AG09319 (cell line): ENCODE results near the gene POR.
"Not testable (repeated sequence)": the region's sequence is repeated elsewhere in the genome, so short reads cannot be mapped to it uniquely, and the experiment has no call there.

ENCODE experiments used
- DNase-seq: peaks from one replicate; pipeline ENCODE4 v3.0.0-alpha.2; 2010; ENCODE audit warnings: low read depth; ENCODE audit errors: extremely low read depth
- TF ChIP-seq, protein P1 (sequence below): IDR thresholded peaks from 2 replicates; pipeline ENCODE4 v1.5.1; 2011; ENCODE audit warnings: low read depth, mild to moderate bottlenecking, inconsistent platforms, low read length, moderate library complexity

POR gene

DNA sequence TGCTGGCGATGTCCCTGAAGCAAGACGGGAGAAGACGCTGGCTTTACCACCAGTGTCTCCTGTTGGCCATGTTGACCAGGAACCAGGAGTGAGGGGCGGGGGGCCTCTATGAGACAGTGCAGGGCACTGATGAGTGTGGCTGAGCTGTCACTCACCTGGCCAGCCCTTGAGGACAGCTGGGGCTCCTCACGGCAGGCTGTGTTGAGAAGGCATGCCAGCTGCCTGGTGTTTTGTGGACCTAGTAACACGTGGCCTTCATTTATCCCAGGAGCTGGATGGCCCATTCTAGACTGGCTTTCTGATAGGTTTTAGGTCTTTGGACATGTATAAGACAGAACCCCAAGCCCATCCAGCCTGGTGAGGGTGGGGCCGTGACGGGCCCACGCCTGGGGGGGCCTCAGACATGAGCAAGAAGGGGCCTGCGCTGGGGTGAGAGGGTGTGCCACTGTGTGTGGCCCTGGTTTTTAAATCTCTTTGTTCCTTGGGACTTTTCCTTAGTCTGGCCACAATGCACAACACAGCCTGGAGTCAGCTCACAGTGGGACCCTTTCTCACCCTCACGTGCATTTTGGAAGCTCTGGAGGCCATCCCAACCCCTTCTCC lies 25.6 kb upstream of the POR start:
- TF ChIP-seq, protein P1, sequence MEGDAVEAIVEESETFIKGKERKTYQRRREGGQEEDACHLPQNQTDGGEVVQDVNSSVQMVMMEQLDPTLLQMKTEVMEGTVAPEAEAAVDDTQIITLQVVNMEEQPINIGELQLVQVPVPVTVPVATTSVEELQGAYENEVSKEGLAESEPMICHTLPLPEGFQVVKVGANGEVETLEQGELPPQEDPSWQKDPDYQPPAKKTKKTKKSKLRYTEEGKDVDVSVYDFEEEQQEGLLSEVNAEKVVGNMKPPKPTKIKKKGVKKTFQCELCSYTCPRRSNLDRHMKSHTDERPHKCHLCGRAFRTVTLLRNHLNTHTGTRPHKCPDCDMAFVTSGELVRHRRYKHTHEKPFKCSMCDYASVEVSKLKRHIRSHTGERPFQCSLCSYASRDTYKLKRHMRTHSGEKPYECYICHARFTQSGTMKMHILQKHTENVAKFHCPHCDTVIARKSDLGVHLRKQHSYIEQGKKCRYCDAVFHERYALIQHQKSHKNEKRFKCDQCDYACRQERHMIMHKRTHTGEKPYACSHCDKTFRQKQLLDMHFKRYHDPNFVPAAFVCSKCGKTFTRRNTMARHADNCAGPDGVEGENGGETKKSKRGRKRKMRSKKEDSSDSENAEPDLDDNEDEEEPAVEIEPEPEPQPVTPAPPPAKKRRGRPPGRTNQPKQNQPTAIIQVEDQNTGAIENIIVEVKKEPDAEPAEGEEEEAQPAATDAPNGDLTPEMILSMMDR: no peak
- DNase-seq: no peak

DNA sequence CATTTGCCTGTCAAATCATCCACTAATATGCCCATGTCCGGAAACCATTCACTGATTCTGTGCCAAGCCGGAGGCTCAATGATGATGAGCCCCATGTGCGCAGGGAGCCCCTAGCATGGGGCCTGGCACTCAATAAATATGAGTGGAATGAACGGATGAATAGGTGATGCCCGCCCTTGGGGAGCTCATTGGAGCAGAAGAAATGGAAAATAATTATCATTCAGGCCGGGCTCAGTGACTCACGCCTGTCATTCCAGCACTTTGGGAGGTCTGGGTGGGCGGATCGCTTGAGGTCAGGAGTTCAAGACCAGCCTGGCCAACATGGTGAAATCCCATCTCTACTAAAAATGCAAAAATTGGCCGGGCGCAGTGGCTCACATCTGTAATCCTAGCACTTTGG lies 25.1 kb upstream of the POR start:
- DNase-seq: no peak
- TF ChIP-seq, protein P1: no peak

DNA sequence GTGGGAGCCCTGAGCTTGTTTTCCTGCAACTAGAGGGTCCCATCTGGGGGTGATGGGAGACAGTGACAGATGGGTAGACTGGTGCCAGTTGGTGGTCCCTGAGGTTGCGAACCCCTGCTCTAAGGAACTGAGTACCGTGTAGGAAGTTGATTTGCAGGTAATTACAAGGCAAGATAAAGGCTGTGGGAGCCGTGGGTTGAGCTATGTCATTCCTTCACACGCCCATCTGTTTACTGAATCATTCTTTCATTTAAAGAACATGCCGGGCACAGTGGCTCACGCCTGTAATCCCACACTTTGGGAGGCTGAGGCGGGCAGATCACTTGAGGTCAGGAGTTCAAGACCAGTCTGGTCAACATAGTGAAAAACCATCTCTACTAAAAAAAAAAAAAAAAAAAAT lies 23.7 kb upstream of the POR start:
- DNase-seq: not testable (repeated sequence)

DNA sequence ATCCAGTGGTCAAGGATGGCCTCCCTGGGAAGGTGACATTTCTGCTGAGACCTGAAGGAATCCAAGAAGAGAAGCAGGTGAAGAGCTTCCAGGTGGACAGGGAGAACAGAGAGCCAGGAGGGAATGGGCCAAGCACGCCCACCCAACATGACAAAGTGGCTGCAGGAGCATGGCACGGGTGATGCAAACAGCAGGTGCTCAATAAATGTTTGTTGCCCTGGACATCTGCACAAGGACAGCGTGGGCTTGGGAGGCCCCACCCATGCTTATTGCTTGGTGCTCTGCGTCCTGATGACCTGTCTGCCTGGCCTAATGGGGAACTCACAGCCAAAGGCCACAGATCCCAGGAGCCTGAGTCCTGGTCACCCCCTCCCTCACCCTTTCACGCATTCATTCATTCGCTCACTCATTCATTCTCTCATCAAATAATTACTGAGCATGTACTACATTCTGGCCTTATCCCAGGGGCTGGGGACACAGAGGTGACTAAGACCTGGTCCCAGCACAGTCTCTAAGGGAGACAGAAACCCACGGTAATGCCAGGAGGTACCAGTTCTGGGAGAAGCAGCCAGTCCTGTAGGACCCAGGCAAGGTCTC lies 23.0 kb upstream of the POR start:
- TF ChIP-seq, protein P1: no peak

DNA sequence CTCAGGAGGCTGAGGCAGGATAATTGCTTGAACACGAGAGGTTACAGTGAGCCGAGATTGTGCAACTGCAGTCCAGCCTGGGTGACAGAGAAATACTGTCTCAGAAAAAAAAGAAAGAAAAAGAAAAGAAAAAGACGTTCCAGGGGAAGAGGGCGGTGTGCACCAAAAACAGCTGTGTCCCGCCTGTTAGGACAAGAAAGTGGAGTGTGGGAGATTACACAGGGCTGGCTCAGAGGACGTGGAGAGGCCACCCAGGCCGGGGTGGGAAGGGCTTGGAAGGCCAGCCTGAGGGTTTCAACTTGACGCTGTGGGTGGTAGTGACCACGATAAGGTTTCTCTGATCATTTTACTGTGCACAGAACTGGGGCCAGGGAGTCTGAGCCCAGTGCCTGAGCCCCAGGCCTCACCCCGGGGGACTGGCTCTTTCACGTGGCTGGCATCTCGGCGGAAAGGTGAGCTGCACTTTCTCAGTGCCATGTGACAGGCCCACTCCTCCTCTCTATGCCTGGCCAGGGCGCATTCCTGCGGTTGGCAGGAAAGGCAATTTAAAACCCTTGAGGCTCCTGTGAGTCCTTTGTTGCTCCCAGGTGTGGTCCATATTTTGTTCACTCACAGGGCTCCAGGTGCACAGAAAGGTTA lies 22.2 kb upstream of the POR start:
- DNase-seq: no peak
- TF ChIP-seq, protein P1: no peak

More for the DNA sequence above, 23.0 kb upstream of the POR start:
- DNase-seq: no peak

DNA sequence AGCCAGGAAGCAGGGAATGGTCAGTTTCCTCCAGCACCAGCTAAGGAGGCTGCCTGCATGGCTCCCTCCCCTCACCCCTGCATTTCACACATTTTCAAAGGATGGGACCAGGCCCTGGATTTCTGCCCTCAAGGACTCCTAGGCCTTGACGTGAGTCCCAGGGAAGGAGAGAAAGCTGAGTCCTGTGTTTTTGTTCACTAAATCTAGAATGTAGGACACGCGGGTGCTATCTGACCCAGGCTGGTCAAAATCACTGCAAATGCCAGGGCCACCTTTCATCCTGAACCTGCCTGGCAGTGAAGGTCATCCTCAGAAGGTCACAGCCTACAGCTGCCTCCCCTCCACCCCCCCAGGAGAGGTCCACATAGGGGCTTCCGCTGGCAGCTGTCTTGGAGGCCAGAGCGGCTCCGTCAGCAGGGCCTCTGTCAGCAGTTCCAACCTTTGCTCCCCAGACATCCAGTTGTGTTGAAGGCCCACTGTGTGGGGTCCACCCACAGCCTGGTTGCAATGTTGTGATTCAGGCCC lies 18.1 kb upstream of the POR start:
- TF ChIP-seq, protein P1: no peak
- DNase-seq: no peak

DNA sequence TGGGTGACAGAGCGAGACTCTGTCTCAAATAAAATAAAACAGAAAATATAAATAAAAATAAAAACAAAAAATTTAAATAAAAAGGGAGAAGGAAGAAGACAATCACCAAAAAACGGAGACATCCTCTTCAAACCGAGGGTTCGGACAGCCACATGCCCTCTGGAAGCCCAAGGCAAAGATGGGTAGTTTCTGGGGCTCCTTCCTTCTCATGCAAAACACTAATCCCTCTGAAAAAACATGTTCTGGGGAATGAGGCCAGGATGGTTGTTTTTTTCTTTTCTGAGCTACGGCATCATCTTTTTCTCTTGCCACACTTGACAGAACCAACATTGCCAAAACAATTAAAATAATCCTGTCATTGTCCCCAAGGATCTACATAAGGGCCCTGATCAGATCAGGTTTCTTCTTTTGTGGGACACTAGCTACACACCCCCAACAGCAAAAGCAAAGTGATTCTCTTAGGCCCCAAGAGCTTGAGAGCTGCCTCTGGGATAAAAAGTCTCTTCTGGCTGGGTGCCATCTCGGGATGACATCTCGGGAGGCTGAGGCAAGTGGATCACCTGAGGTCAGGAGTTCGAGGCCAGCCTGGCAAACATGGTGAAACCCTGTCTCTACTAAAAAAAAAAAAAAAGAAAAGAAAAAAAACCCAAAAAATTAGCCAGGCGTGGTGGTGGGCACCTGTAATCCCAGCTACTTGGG lies 14.2 kb upstream of the POR start:
- TF ChIP-seq, protein P1: no peak
- DNase-seq: no peak
